ENCODE results near the gene CCDC33.

Gene CCDC33

GRCh38 chr15:74202452-74203401 lies 33.4 kb upstream of the CCDC33 start, which contains the start of gene STRA6 (continued):
- TF ChIP-seq ZNF600 (tag by site-specific recombination; IDR thresholded peaks at IDR 0.05) (peak; percentile 78), ZBTB17 (tag by site-specific recombination; IDR thresholded peaks at IDR 0.05) (peak; percentile 80; the same call in 1 of the 2 replicates), ZNF701 (tag by site-specific recombination; IDR thresholded peaks at IDR 0.05) (no peak), ZNF626 (tag by site-specific recombination; IDR thresholded peaks at IDR 0.05) (no peak), KLF17 (tag by site-specific recombination; IDR thresholded peaks at IDR 0.05) (peak; percentile 81), ZBTB10 (tag by site-specific recombination; IDR thresholded peaks at IDR 0.05) (no peak), ZBTB20 (tag by site-specific recombination; IDR thresholded peaks at IDR 0.05) (peak; percentile 75), ZNF785 (tag by site-specific recombination; IDR thresholded peaks at IDR 0.05) (no peak), SCRT2 (tag by site-specific recombination; IDR thresholded peaks at IDR 0.05) (peak; percentile 92), YY2 (tag by site-specific recombination; IDR thresholded peaks at IDR 0.05) (no peak), TSHZ1 (tag by site-specific recombination; IDR thresholded peaks at IDR 0.05; ENCODE audit: borderline replicate concordance) (no peak), INSM2 (tag by site-specific recombination; IDR thresholded peaks at IDR 0.05) (no peak), ZNF398 (tag by site-specific recombination; IDR thresholded peaks at IDR 0.05) (peak; percentile 82), ZBTB48 (tag by site-specific recombination; IDR thresholded peaks at IDR 0.05) (peak; percentile 60), ZBTB49 (tag by site-specific recombination; IDR thresholded peaks at IDR 0.05; ENCODE audit: low read depth) (no peak)
